Amniotic stem cell (primary cell): ENCODE results near the gene APLP1.
"Not testable (repeated sequence)": the region's sequence is repeated elsewhere in the genome, so short reads cannot be mapped to it uniquely, and the experiment has no call there.

Experiments used
- DNase-seq: peaks from one replicate; lab custom pipeline; 2025; lab: John Stamatoyannopoulos, UW

The APLP1 gene

DNA sequence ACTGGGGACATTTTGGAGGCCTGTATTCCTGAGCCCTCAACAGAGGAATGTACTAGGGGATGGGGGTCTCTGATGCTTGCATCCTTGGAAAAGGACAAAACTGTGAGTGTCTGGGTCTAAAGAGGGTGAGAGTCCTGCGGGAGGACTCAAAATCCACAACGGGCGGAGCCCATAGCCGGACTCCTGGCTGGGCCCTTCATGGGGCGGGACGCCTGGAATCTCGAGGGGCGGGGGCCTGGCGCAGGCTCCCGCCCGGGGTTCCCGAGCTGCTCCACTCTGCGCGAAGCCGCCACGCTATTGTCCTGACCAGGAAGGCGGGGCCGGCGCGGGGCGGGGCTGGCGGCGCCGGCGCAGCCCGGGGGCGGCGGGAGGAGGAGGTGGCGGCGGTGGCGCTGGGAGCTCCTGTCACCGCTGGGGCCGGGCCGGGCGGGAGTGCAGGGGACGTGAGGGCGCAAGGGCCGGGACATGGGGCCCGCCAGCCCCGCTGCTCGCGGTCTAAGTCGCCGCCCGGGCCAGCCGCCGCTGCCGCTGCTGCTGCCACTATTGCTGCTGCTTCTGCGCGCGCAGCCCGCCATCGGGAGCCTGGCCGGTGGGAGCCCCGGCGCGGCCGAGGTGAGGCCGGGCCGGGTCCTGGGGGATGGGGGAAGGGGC, at the start of gene APLP1:
Gene APLP1, plus strand, starts transcription at position 403 of the 651 bp plus-strand sequence. Its CDS starts 63 bp downstream, at position 466.
- DNase-seq = no peak

DNA sequence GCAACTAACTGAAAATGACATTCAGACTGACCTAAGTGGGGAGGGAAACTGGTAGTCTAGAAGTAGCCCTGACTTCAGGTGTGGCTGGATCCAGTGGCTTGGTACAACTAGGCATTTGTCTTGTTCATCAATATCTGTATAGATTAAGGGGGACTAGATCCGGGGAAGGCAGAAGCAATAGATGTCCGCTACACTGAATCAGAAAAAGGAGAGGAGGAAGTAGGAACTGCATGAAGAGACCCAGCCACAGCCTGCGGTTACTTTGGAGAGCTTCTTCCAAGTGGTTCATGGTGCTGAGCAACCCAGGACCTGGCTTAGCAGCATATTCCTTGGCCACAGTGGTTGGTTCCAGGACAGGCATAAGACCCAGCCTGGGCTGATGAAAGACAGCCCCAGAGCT, 45.8 kb upstream of the APLP1 start:
- no peak for DNase-seq

DNA sequence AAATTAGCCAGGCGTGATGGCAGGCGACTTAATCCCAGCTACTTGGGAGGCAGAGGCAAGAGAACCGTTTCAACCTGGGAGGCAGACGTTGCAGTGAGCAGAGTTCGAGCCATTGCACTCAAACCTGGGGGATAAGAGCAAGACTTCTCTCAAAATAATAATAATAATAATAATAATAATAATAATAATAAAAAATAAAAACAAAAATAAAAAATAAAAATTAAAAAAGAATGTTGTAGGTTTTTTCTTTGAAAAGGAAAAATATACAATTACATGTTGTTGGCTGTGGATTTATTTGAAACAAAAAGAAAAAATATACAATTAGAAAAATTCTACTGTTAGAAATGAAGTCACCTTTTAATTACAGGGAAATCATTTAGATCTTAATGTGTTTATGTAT, 44.2 kb upstream of the APLP1 start:
- DNase-seq = no peak

DNA sequence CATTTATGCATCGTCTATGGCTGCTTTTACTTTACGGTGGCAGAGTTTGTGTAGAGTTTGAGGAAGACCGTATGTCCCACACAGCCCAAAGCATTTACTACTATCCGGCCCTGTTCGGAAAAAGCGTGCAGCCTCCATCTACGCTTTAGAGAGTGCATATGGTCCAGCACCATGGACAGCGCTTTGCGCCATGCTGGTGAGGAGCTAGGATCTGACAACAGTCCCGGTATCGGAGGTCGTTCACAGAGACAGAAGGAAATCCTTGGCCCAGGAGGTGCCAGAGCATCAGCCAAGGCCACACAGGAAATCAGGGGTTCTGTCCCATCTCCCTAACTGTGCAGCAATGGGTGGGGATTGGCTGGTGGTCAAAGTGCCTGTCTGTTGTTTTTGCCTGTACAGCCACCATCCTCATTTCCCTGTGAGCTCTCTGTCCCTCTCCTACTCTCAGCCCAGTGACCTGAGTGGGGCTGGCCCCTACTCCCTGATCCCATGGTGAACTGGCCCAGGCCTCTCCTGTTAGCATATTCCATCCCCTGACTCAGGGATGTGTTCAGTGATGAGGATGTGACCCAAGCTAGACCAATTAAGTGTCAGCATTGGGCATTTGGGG, 39.6 kb upstream of the APLP1 start:
- DNase-seq = peak; percentile 48

GRCh38 chr19:35830986-35831385, 37.4 kb upstream of the APLP1 start:
- no peak for DNase-seq

DNA sequence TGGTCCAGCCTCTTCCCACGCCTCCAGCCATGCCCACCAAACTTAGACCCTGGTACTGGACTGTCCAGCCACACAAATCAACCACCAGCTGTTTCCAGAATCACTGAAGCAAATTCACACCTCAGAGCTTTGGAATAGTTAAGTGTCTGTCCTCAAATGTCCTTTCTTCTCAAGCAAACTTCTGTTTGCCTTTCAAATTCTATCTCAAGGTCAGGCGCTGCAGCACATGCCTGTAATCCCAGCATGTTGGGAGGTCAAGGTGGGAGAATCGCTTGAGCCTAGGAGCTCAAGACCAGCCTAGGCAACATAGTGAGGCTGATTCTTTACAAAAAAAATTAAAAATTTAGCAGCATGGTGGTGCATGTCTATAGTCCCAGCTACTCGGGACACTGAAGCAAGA, 36.3 kb upstream of the APLP1 start:
- DNase-seq = no peak

GRCh38 chr19:35833972-35834371, 34.4 kb upstream of the APLP1 start:
- DNase-seq = no peak

- not testable (repeated sequence) for DNase-seq
Observed at GRCh38 chr19:35836096-35836495, 32.3 kb upstream of the APLP1 start.

- DNase-seq = no peak
Observed at GRCh38 chr19:35841961-35842595, 26.3 kb upstream of the APLP1 start.

- no peak for DNase-seq
Observed at GRCh38 chr19:35842666-35843272, 25.6 kb upstream of the APLP1 start.

- no peak for DNase-seq
Observed at GRCh38 chr19:35843676-35844481, 24.5 kb upstream of the APLP1 start.

GRCh38 chr19:35844482-35845214, 23.7 kb upstream of the APLP1 start:
- DNase-seq = no peak

DNA sequence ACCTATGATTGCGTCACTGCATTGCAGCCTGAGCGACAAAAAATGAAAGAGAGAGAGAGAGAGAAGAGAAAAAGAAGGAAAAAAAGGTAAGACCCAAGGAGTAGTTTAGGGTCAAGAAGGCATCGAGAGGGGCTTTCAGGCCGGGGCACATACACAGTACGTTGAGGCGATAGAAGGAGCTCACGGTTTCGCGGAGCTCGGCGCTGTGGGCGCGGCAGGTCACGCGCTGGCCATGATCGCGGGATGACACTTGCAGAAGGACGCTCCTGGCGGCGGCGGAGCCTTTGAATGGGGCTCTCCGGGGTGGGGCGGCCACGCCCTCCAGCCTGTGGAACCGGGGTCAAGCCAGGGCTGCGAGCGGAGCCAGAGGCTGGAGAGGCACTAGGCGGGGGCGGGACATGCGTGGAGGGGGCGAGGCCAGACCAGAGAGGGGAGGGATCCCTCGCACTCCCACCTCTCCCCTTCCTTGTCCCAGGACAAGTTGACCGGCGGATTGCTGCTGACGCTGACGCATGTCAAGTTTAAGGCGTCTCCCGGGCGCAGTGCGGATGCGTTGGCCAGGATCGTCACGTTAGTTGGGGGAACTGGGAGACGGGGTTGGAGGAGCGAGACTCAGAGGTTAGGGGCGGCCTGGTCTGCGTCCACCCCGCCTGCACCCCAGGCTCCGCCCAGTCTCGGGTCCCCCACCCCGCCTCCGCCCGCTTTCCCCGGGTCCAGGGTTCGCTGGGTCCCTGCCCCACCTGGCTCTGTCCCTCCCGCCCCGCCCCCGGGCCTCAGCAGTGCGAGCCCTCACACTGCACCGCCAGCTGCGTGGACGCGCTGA, 22.9 kb upstream of the APLP1 start:
- DNase-seq = no peak

DNA sequence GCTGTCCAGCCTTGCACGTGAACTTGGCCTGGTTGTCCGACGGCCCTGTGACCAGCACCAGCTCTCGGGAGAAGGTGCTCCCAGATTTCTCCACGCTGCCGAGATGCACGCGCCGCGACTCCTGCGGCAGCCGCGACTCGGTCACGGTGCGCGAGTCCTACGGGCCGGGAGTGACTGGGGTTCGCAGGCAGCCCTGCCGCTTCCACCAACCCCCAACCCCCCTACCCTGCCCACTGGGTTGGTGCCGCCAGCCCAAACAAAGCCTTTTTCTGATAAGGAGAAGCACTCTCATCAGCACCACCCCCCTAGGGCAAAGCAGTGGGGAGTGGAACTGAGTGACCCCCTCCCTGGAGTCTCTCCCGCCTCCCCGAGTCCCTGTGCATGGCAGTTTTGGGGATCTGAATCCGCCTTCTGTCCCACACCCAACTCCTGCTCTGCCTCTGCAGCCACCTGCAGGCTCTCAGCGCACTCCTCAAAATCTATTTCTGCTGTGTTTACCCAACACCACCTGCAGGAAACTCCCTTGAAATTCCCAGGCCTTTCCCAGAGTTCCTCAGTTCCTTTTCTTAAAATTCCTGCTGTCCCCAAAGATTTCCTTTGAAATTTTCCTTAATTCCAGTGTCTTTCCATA, 22.2 kb upstream of the APLP1 start:
- no peak for DNase-seq

DNA sequence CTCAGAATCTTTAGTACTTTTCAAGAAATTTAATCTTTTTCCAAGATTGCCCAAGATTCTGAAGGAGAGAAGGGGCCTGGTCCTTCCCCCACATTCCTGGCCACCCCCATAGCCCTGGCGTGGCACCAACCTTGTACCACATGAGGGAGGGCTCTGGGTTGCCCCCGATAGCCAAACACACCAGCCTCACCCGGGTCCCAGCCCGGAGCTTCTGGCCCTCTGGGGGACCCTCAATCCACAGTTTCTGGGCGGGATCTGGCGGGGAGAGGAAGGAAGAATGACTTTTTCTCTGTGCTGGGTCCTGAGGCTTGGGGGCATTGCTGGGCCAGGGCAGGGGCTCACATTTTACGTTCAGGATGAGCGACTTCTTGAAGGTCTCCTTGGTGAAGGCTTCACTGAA, 20.5 kb upstream of the APLP1 start:
- DNase-seq = no peak

- DNase-seq = no peak
Observed at GRCh38 chr19:35848486-35848885, 19.9 kb upstream of the APLP1 start.

- DNase-seq = no peak
Observed at GRCh38 chr19:35848919-35849505, 19.4 kb upstream of the APLP1 start.

DNA sequence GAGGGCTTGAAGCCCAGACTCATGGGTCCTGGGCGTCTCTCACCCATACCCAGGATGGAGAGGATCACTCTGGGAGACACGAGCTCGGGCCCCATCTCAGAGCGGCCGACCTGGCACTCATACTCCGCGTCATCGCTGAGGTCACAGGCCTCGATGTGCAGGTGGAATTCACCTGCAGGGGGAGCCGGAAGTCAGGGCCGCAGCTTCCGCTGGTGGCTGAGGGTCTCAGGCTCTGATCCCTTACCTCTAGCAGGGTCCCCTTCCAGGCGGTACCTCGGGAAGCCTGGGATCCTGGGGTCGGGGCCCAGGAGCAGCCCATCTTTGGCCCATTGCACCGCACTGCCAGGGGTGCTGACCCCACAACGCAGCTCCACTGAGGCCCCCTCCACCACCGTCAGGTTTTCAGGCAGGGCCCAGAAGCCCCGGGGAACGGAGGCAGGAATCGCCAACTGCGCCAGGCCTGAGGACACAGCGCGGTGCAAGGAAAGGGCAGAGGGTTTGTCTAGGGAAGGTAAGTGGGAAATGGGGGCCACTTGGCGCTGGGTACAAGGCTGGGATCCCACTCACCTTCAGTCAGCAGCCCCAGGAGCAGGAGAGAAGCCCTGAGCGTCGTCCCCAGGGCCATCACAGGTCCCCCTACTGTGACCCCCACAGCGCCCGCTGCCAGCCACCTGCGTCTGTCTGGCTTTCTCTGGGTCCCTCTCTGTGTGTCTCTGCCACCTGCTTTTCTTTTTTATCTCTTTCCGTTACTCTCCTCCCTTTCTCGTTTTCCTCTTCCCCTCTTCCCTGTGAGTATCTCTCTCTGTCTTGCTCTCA, 17.0 kb upstream of the APLP1 start:
- DNase-seq = no peak
